ENCODE data around the gene RASGRF1.
A peak's percentile ranks its signal among the peaks of the same experiment; 100 is the strongest.

The RASGRF1 gene

GRCh38 chr15:78982736-78983135 is 107.8 kb downstream of the RASGRF1 start:
- DNase-seq = no peak

GRCh38 chr15:78981532-78982313 is 108.9 kb downstream of the RASGRF1 start:
- DNase-seq = no peak

- DNase-seq = peak; percentile 35 to 38
These were observed 110.9 kb downstream of the RASGRF1 start for GRCh38 chr15:78979456-78980320.

- DNase-seq = no peak
These were observed 111.9 kb downstream of the RASGRF1 start for GRCh38 chr15:78978601-78979179.

- no peak for DNase-seq
These were observed 112.8 kb downstream of the RASGRF1 start for GRCh38 chr15:78977591-78978347.

GRCh38 chr15:78977091-78977571 is 113.4 kb downstream of the RASGRF1 start:
- no peak for DNase-seq

- DNase-seq = no peak
These were observed 113.9 kb downstream of the RASGRF1 start for GRCh38 chr15:78976691-78977090.

GRCh38 chr15:78974272-78974918 is 116.2 kb downstream of the RASGRF1 start:
- no peak for DNase-seq

- no peak for DNase-seq
These were observed 120.8 kb downstream of the RASGRF1 start for GRCh38 chr15:78969687-78970349.

- no peak for DNase-seq
These were observed 121.9 kb downstream of the RASGRF1 start for GRCh38 chr15:78968539-78969271.

GRCh38 chr15:78968114-78968513 is 122.5 kb downstream of the RASGRF1 start:
- DNase-seq = no peak

GRCh38 chr15:78960308-78960707 is 130.3 kb downstream of the RASGRF1 start:
- no peak for DNase-seq

GRCh38 chr15:78959360-78959759 is 131.2 kb downstream of the RASGRF1 start:
- DNase-seq = no peak

GRCh38 chr15:78957416-78958093 is 133.0 kb downstream of the RASGRF1 start:
- DNase-seq = no peak

- DNase-seq = no peak
These were observed 133.6 kb downstream of the RASGRF1 start for GRCh38 chr15:78956937-78957336.

- DNase-seq = no peak
These were observed 135.2 kb downstream of the RASGRF1 start for GRCh38 chr15:78955355-78955754.

GRCh38 chr15:78951841-78952238 is 138.7 kb downstream of the RASGRF1 start:
- DNase-seq = no peak

- no peak for DNase-seq
These were observed 139.4 kb downstream of the RASGRF1 start for GRCh38 chr15:78950902-78951840.

- DNase-seq = no peak
These were observed 140.2 kb downstream of the RASGRF1 start for GRCh38 chr15:78950343-78950742.
